OCI-LY3 (cell line): ENCODE results near the gene PIBF1.
A peak's percentile ranks its signal among the peaks of the same experiment; 100 is the strongest.

Experiments used
- H2AFZ ChIP-seq: fragments of 200-600, 300-600 bp; shearing (Covaris generic); 2 replicates; pipeline ENCODE4 v1.6.0; 2014; ENCODE audit warnings: antibody characterized with exemption, low read depth, low read length
- H3K27ac ChIP-seq: fragments of 200-600, 300-600 bp; sonication (generic); 2 replicates; pipeline ENCODE4 v1.5.1; 2014; ENCODE audit warnings: mild to moderate bottlenecking, low read length, moderate library complexity, mixed read lengths
- H3K27me3 ChIP-seq: fragments of 200-600, 300-600 bp; sonication (generic); 2 replicates; pipeline ENCODE4 v1.6.1; 2014; ENCODE audit warnings: low read depth, low read length, mixed read lengths
- H3K36me3 ChIP-seq: fragments of 200-600, 300-600 bp; sonication (generic); replicated peaks from 2 replicates; pipeline ENCODE3; 2014; ENCODE audit warnings: low read depth, low read length, mixed read lengths
- H3K4me1 ChIP-seq: fragments of 300-600, 200-600 bp; sonication (generic); 2 replicates; pipeline ENCODE4 v1.6.1; 2014; ENCODE audit warnings: low read length, mixed read lengths
- H3K4me2 ChIP-seq: fragments of 200-600, 300-600 bp; sonication (generic); 2 replicates; pipeline ENCODE4 v1.6.1; 2014; ENCODE audit warnings: low read length, mixed read lengths
- H3K4me3 ChIP-seq: fragments of 300-600, 200-600 bp; sonication (generic); 2 replicates; pipeline ENCODE4 v1.5.1; 2014; ENCODE audit warnings: antibody characterized with exemption, mild to moderate bottlenecking, low read length, moderate library complexity
- H3K79me2 ChIP-seq: fragments of 300-600, 200-600 bp; shearing (Covaris generic); 2 replicates; pipeline ENCODE4 v1.6.1; 2014; ENCODE audit warnings: mild to moderate bottlenecking, low read length, mixed read lengths
- H3K9ac ChIP-seq: fragments of 300-600, 200-600 bp; shearing (Covaris generic); 2 replicates; pipeline ENCODE4 v1.6.0; 2014; ENCODE audit warnings: mild to moderate bottlenecking, low read length, moderate library complexity
- H3K9me3 ChIP-seq: fragments of 200-600, 300-600 bp; shearing (Covaris generic); 2 replicates; pipeline ENCODE4 v1.6.1; 2014; ENCODE audit warnings: low read length, mixed read lengths; ENCODE audit not compliant: insufficient read depth
- H4K20me1 ChIP-seq: fragments of 200-600, 300-600 bp; sonication (generic); 2 replicates; pipeline ENCODE4 v1.6.1; 2016; ENCODE audit warnings: low read length, mixed read lengths; ENCODE audit not compliant: insufficient read depth
- CTCF ChIP-seq: fragments of 200-600, 300-600 bp; sonication (generic); IDR thresholded peaks from 2 replicates; pipeline ENCODE4 v1.5.1; 2014; ENCODE audit warnings: antibody characterized with exemption, low read length, low read depth
- EZH2phosphoT487 ChIP-seq: fragments of 200-600 bp; shearing (Covaris generic); IDR thresholded peaks from 2 replicates; pipeline ENCODE4 v1.6.1; 2018; ENCODE audit warnings: antibody characterized with exemption, mixed run types, low read depth

Gene PIBF1

GRCh38 chr13:72990953-72991352 lies 209.0 kb downstream of the PIBF1 start:
- Histone ChIP-seq H3K79me2 (no peaks in the 10 kb centered on the region), H3K27me3 (no peaks in the 10 kb centered on the region), H3K4me3 (no peak overlapping the region), H3K36me3 (peaks cover 3% of the 10 kb centered on the region), H3K4me1 (no peaks in the 10 kb centered on the region), H2AFZ (no peak overlapping the region), H3K9me3 (no peaks in the 10 kb centered on the region), H4K20me1 (no peaks in the 10 kb centered on the region), H3K9ac (no peak overlapping the region), H3K27ac (no peak overlapping the region), H3K4me2 (no peak overlapping the region)
- TF ChIP-seq CTCF, result no peak

GRCh38 chr13:72998012-72998411 lies 216.1 kb downstream of the PIBF1 start:
- Histone ChIP-seq H3K4me3 (no peak overlapping the region), H3K36me3 (no peaks in the 10 kb centered on the region), H3K27me3 (no peaks in the 10 kb centered on the region), H3K79me2 (no peaks in the 10 kb centered on the region), H2AFZ (no peak overlapping the region), H3K4me1 (peaks cover 19% of the 10 kb centered on the region), H4K20me1 (no peaks in the 10 kb centered on the region), H3K4me2 (no peak overlapping the region), H3K27ac (no peak overlapping the region), H3K9ac (no peak overlapping the region), H3K9me3 (no peaks in the 10 kb centered on the region)
- no peak for TF ChIP-seq CTCF
- no peak for TF ChIP-seq EZH2phosphoT487

GRCh38 chr13:73000027-73000674 lies 218.2 kb downstream of the PIBF1 start:
- Histone ChIP-seq H2AFZ (no peak overlapping the region), H3K36me3 (no peaks in the 10 kb centered on the region), H3K9ac (no peak overlapping the region), H3K4me1 (peaks cover 19% of the 10 kb centered on the region), H3K4me2 (peak overlapping the region; percentile 43), H4K20me1 (no peaks in the 10 kb centered on the region), H3K27ac (peak overlapping the region; percentile 28; the same call in 1 of the 2 replicates), H3K27me3 (no peaks in the 10 kb centered on the region), H3K79me2 (no peaks in the 10 kb centered on the region), H3K4me3 (no peak overlapping the region), H3K9me3 (no peaks in the 10 kb centered on the region)
- TF ChIP-seq CTCF (no peak), EZH2phosphoT487 (no peak)

GRCh38 chr13:73001971-73002370 lies 220.0 kb downstream of the PIBF1 start:
- Histone ChIP-seq H3K4me1 (peaks cover 19% of the 10 kb centered on the region), H3K27me3 (no peaks in the 10 kb centered on the region), H3K4me3 (no peak overlapping the region), H4K20me1 (no peaks in the 10 kb centered on the region), H3K9me3 (no peaks in the 10 kb centered on the region), H3K9ac (no peak overlapping the region), H3K27ac (no peak overlapping the region), H3K79me2 (no peaks in the 10 kb centered on the region), H3K4me2 (no peak overlapping the region), H3K36me3 (no peaks in the 10 kb centered on the region), H2AFZ (no peak overlapping the region)
- TF ChIP-seq CTCF, result no peak
- TF ChIP-seq EZH2phosphoT487, result no peak
